C4-2B (cell line): ENCODE measurements around the gene MMS19.

Experiments
- ZFX ChIP-seq: fragments of 450-650 bp; IDR thresholded peaks from 2 replicates; pipeline ENCODE4 v1.6.1; 2017
- TF ChIP-seq, protein P1 (sequence below): fragments of 450-650 bp; conservative IDR thresholded peaks from 2 replicates; pipeline ENCODE4 v1.5.1; 2017; ENCODE audit warnings: mild to moderate bottlenecking

DNA sequence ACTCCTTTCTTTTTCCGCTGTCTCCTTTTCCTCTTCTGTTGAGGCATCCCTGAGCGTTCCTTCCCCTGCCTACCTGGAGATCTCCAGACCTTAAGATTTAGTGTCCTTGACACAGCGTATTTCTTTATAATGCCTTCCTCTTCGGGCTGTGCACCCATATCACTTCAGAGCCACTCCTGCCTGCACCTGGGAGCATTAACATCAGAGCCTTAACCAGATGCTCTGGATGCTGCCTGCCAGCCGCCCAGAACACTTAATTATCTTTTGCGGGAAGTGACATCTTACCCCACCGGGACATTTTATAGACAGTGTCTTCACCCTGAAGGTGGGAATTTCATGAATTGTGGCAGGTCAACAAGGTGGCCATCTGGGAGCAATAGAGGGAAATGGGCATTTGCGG is 24.7 kb upstream of the MMS19 start:
- TF ChIP-seq, protein P1, sequence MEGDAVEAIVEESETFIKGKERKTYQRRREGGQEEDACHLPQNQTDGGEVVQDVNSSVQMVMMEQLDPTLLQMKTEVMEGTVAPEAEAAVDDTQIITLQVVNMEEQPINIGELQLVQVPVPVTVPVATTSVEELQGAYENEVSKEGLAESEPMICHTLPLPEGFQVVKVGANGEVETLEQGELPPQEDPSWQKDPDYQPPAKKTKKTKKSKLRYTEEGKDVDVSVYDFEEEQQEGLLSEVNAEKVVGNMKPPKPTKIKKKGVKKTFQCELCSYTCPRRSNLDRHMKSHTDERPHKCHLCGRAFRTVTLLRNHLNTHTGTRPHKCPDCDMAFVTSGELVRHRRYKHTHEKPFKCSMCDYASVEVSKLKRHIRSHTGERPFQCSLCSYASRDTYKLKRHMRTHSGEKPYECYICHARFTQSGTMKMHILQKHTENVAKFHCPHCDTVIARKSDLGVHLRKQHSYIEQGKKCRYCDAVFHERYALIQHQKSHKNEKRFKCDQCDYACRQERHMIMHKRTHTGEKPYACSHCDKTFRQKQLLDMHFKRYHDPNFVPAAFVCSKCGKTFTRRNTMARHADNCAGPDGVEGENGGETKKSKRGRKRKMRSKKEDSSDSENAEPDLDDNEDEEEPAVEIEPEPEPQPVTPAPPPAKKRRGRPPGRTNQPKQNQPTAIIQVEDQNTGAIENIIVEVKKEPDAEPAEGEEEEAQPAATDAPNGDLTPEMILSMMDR, result no peak
- no peak for TF ChIP-seq ZFX
